Jurkat, Clone E6-1 (cell line): Measurements from ENCODE around the gene PARVA.
"Not testable (repeated sequence)": the region's sequence is repeated elsewhere in the genome, so short reads cannot be mapped to it uniquely, and the experiment has no call there.

Experiments used
- DNase-seq: peaks from one replicate; pipeline ENCODE4 v3.0.0-alpha.2; 2011; ENCODE audit warnings: low read depth, low spot score
- H3K4me3 ChIP-seq: 2 replicates; pipeline ENCODE4 v1.5.1; 2011; ENCODE audit warnings: mild to moderate bottlenecking, low read length, control low read depth, moderate library complexity

Gene PARVA

GRCh38 chr11:12516387-12517105 is 139.2 kb downstream of the PARVA start:
- no peak overlapping the region for H3K4me3 ChIP-seq
- no peak for DNase-seq

GRCh38 chr11:12517306-12517705 is 139.9 kb downstream of the PARVA start:
- DNase-seq = no peak
- no peak overlapping the region for H3K4me3 ChIP-seq

- no peak overlapping the region for H3K4me3 ChIP-seq
- no peak for DNase-seq
Measured at GRCh38 chr11:12517741-12518140, 140.4 kb downstream of the PARVA start.

- DNase-seq = no peak
- no peak overlapping the region for H3K4me3 ChIP-seq
Measured at GRCh38 chr11:12518606-12519385, 141.4 kb downstream of the PARVA start.

GRCh38 chr11:12520054-12520453 is 142.7 kb downstream of the PARVA start:
- H3K4me3 ChIP-seq = no peak overlapping the region
- DNase-seq = no peak

- DNase-seq, H3K4me3 ChIP-seq: not testable (repeated sequence)
Measured at GRCh38 chr11:12520576-12520975, 143.2 kb downstream of the PARVA start.

GRCh38 chr11:12523180-12523924 is 146.0 kb downstream of the PARVA start:
- DNase-seq = no peak
- no peak overlapping the region for H3K4me3 ChIP-seq

GRCh38 chr11:12524865-12525264 is 147.5 kb downstream of the PARVA start:
- no peak for DNase-seq
- no peak overlapping the region for H3K4me3 ChIP-seq

- no peak overlapping the region for H3K4me3 ChIP-seq
- no peak for DNase-seq
Measured at GRCh38 chr11:12525466-12526055, 148.2 kb downstream of the PARVA start.

GRCh38 chr11:12526789-12527188 is 149.4 kb downstream of the PARVA start:
- no peak overlapping the region for H3K4me3 ChIP-seq
- no peak for DNase-seq

- H3K4me3 ChIP-seq = no peak overlapping the region
- DNase-seq = no peak
Measured at GRCh38 chr11:12528487-12528886, 151.1 kb downstream of the PARVA start.

GRCh38 chr11:12529041-12529440 is 151.7 kb downstream of the PARVA start:
- no peak overlapping the region for H3K4me3 ChIP-seq
- no peak for DNase-seq

GRCh38 chr11:12529793-12530192 is 152.4 kb downstream of the PARVA start:
- no peak for DNase-seq
- no peak overlapping the region for H3K4me3 ChIP-seq

- H3K4me3 ChIP-seq = no peak overlapping the region
- no peak for DNase-seq
Measured at GRCh38 chr11:12531020-12531419, 153.6 kb downstream of the PARVA start.

- no peak overlapping the region for H3K4me3 ChIP-seq
- no peak for DNase-seq
Measured at GRCh38 chr11:12531681-12532080, 154.3 kb downstream of the PARVA start.

GRCh38 chr11:12532580-12532979 is 155.2 kb downstream of the PARVA start:
- DNase-seq = no peak
- H3K4me3 ChIP-seq = no peak overlapping the region

GRCh38 chr11:12534549-12534948 is 157.2 kb downstream of the PARVA start:
- H3K4me3 ChIP-seq = no peak overlapping the region
- DNase-seq = no peak

- DNase-seq = no peak
- H3K4me3 ChIP-seq = no peak overlapping the region
Measured at GRCh38 chr11:12535321-12535720, 157.9 kb downstream of the PARVA start.

GRCh38 chr11:12536566-12536965 is 159.2 kb downstream of the PARVA start:
- no peak for DNase-seq
- no peak overlapping the region for H3K4me3 ChIP-seq
